ENCODE data around the gene GPR65. TPM values are rescaled to one million over a fixed set of nuclear protein-coding genes. Genes with fewer than 3 reads are reported as not detected.

GPR65 gene
- total RNA-seq, 1 donor from 2014 or later, result not detected

GRCh38 chr14:87967496-87967895 is 37.4 kb upstream of the GPR65 start:
- Mint-ChIP-seq H3K4me3 (ENCODE audit: low read depth) (no peak overlapping the region), H3K27me3 (no peaks in the 10 kb centered on the region), H3K36me3 (ENCODE audit: insufficient read depth) (peaks cover 12% of the 10 kb centered on the region), H3K9me3 (ENCODE audit: low read depth) (no peaks in the 10 kb centered on the region), H3K4me1 (ENCODE audit: low read depth) (no peaks in the 10 kb centered on the region), H3K27ac (no peak overlapping the region)
- no peak for DNase-seq (ENCODE audit: low spot score, unreplicated experiment)
- TF ChIP-seq CTCF (IDR thresholded peaks at IDR 0.05; ENCODE audit: unreplicated experiment), result no peak

- H3K9me3 Mint-ChIP-seq (ENCODE audit: low read depth), result no peaks in the 10 kb centered on the region
- no peak for TF ChIP-seq CTCF (IDR thresholded peaks at IDR 0.05; ENCODE audit: unreplicated experiment)
- no peaks in the 10 kb centered on the region for H3K27me3 Mint-ChIP-seq
Observed at GRCh38 chr14:87971010-87971409, 33.9 kb upstream of the GPR65 start.

GRCh38 chr14:87975636-87976035 is 29.3 kb upstream of the GPR65 start:
- Mint-ChIP-seq H3K36me3 (ENCODE audit: insufficient read depth) (peaks cover 13% of the 10 kb centered on the region), H3K4me3 (ENCODE audit: low read depth) (no peak overlapping the region), H3K27ac (no peak overlapping the region), H3K4me1 (ENCODE audit: low read depth) (peaks cover 6% of the 10 kb centered on the region), H3K27me3 (no peaks in the 10 kb centered on the region), H3K9me3 (ENCODE audit: low read depth) (peaks cover 3% of the 10 kb centered on the region)
- DNase-seq (ENCODE audit: low spot score, unreplicated experiment), result no peak
- TF ChIP-seq CTCF (IDR thresholded peaks at IDR 0.05; ENCODE audit: unreplicated experiment), result no peak

More at GRCh38 chr14:87971010-87971409, 33.9 kb upstream of the GPR65 start:
- Mint-ChIP-seq H3K4me1 (ENCODE audit: low read depth) (peaks cover 6% of the 10 kb centered on the region), H3K4me3 (ENCODE audit: low read depth) (no peak overlapping the region), H3K27ac (no peak overlapping the region), H3K36me3 (ENCODE audit: insufficient read depth) (peaks cover 10% of the 10 kb centered on the region)
- no peak for DNase-seq (ENCODE audit: low spot score, unreplicated experiment)

- peaks cover 20% of the 10 kb centered on the region for H3K36me3 Mint-ChIP-seq (ENCODE audit: insufficient read depth)
- DNase-seq (ENCODE audit: low spot score, unreplicated experiment), result no peak
- peaks cover 3% of the 10 kb centered on the region for H3K9me3 Mint-ChIP-seq (ENCODE audit: low read depth)
- H3K27me3 Mint-ChIP-seq, result no peaks in the 10 kb centered on the region
- no peak overlapping the region for H3K27ac Mint-ChIP-seq
- no peak overlapping the region for H3K4me3 Mint-ChIP-seq (ENCODE audit: low read depth)
- no peak for TF ChIP-seq CTCF (IDR thresholded peaks at IDR 0.05; ENCODE audit: unreplicated experiment)
- no peaks in the 10 kb centered on the region for H3K4me1 Mint-ChIP-seq (ENCODE audit: low read depth)
Observed at GRCh38 chr14:87979689-87980088, 25.2 kb upstream of the GPR65 start.

- TF ChIP-seq CTCF (IDR thresholded peaks at IDR 0.05; ENCODE audit: unreplicated experiment), result no peak
- Mint-ChIP-seq H3K4me3 (ENCODE audit: low read depth) (no peak overlapping the region), H3K27ac (no peak overlapping the region), H3K9me3 (ENCODE audit: low read depth) (no peaks in the 10 kb centered on the region), H3K27me3 (no peaks in the 10 kb centered on the region), H3K36me3 (ENCODE audit: insufficient read depth) (peaks cover 6% of the 10 kb centered on the region), H3K4me1 (ENCODE audit: low read depth) (peaks cover 2% of the 10 kb centered on the region)
- no peak for DNase-seq (ENCODE audit: low spot score, unreplicated experiment)
Observed at GRCh38 chr14:87989221-87989955, 15.5 kb upstream of the GPR65 start.

Data from progenitor cell of endocrine pancreas (in vitro differentiated cells).